Cardiac atrium fibroblast (primary cell): ENCODE measurements around the gene UBXN4. TPM values are rescaled to one million over a fixed set of nuclear protein-coding genes. Genes with fewer than 3 reads are reported as not detected.

Experiments
- total RNA-seq: library from RNA; depleted of rRNA; stranded (reverse); fragments of >200 nt; gene quantifications from 2 replicates; pipeline ENCODE4 v1.2.3, GENCODE V29; 2015

UBXN4 gene, protein sequence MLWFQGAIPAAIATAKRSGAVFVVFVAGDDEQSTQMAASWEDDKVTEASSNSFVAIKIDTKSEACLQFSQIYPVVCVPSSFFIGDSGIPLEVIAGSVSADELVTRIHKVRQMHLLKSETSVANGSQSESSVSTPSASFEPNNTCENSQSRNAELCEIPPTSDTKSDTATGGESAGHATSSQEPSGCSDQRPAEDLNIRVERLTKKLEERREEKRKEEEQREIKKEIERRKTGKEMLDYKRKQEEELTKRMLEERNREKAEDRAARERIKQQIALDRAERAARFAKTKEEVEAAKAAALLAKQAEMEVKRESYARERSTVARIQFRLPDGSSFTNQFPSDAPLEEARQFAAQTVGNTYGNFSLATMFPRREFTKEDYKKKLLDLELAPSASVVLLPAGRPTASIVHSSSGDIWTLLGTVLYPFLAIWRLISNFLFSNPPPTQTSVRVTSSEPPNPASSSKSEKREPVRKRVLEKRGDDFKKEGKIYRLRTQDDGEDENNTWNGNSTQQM
- 40.0 and 40.6 TPM in 2 replicates for total RNA-seq

DNA sequence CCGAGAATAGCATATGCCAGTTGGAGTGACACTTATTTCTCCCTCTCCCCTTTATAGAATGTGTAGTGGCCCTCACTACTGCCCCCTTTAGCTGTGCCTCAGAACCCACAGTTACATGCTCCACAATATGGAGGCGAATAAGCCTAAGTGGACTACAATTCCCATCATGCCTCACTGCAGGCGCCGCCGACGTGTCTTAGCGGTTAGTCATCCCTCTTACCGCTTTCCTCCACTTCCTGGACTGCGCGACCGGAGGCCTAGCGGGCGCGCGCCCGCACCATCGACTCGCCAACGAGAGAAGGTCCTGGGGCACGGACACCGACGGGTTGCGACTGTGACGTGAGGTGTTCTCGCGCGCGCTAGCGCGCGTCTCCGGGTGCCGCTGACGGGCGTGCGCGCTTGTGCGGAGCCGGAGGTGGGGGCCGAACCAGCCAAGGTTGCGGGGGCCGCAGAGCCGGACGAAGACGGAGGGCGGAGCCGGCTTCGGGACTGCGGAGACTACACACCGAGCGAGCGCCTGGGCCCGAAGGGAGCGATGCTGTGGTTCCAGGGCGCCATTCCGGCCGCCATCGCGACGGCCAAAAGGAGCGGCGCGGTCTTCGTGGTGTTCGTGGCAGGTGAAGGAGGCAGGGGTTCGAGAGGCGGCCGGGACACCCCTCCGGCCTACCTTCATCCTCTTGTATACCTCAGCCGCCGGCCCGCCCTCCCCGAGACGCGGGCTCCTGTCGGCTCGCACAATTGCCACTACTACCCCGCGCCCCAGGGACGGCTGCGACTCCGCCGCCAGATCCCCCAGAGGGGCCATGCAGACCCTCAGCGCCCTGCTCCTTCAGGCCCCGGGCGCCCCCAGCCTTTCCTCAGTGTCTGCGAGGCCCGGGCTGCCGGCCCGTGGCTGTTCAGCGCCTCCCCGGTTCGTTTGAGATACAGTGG lies at the start of gene UBXN4:
TSS of gene UBXN4 (plus strand) at position 461 of the 930 bp plus-strand sequence. CDS start at position 536, 75 bp downstream.

Other genes starting within 250 kb of the UBXN4 start
- gene ZRANB3, start 210.6 kb upstream of the UBXN4 start, total RNA-seq: 4.3 and 5.7 TPM in 2 replicates
- 10.0 and 10.3 TPM in 2 replicates for gene R3HDM1, start 210.4 kb upstream of the UBXN4 start, total RNA-seq
- gene LCT, start 95.3 kb downstream of the UBXN4 start, total RNA-seq: not detected in 2 replicates
- gene MCM6, start 134.6 kb downstream of the UBXN4 start, total RNA-seq: 9.9 and 15.1 TPM in 2 replicates
- gene DARS1, start 243.8 kb downstream of the UBXN4 start, total RNA-seq: 80.5 and 83.6 TPM in 2 replicates